ENCODE measurements around the gene TAAR1.
"Not testable (repeated sequence)": the region's sequence is repeated elsewhere in the genome, so short reads cannot be mapped to it uniquely, and the experiment has no call there.

The TAAR1 gene

DNA sequence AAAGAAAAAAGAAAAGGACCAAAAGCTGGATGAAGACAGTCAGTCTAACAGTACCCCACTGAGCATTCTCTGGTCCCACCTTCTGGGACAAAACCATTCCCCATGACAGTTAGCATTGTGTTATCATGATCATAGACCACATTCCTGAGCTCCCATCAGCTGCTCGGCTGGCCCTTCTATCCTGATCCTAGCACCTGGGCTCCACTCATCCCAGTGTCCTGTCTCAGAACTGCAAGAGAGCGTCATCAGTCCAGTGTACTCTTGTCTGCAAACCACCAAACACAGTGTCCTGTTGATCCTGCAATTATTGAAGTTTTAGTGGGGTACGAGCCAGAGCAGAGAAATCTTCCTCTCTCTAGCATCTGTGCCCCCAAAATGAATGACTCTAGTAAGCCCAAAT lies 16.0 kb upstream of the TAAR1 start:
- no peak for DNase-seq
- H3K27ac Mint-ChIP-seq, result no peak overlapping the region
- H3K27me3 Mint-ChIP-seq, result peaks cover 20% of the 10 kb centered on the region
- H3K9me3 Mint-ChIP-seq, result no peaks in the 10 kb centered on the region
- H3K36me3 Mint-ChIP-seq (ENCODE audit: low read depth), result no peaks in the 10 kb centered on the region
- H3K4me1 Mint-ChIP-seq (ENCODE audit: low read depth), result no peaks in the 10 kb centered on the region
- H3K4me3 Mint-ChIP-seq, result no peak overlapping the region

DNA sequence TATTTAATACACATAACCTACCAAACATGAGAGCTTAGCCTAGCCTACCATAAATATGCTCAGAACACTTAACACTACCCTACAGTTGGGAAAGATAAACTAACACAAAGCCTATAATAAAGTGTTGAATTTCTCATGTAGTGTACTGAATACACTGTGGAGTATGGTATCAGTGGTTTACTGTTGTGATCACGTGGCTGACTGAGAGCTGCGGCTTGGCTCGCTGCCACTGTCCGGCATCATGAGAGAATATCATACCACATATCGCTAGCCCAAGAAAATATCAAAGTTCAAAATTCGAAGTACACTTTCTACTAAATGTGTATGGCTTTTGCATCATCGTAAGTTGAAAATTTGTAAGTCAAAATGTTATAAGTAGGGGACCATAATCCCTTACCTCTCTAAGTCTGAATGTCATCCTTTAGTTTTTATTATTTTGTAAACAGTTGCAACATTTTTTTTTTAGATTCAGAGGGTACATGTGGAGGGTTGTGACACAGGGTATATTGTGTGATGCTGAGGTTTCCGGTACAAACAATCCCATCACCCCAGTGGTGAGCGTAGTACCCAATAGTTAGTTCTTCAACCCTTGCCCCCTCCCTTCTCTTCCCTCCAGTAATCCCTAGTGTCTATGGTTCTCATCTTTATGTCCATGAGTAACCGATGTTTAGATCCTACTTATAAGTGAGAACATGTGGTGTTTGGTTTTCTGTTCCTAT lies 14.6 kb upstream of the TAAR1 start:
- H3K4me3 Mint-ChIP-seq, result no peak overlapping the region
- H3K36me3 Mint-ChIP-seq (ENCODE audit: low read depth), result no peaks in the 10 kb centered on the region
- no peak for DNase-seq
- H3K9me3 Mint-ChIP-seq, result no peaks in the 10 kb centered on the region
- peaks cover 3% of the 10 kb centered on the region for H3K4me1 Mint-ChIP-seq (ENCODE audit: low read depth)
- peaks cover 23% of the 10 kb centered on the region for H3K27me3 Mint-ChIP-seq
- no peak overlapping the region for H3K27ac Mint-ChIP-seq

DNA sequence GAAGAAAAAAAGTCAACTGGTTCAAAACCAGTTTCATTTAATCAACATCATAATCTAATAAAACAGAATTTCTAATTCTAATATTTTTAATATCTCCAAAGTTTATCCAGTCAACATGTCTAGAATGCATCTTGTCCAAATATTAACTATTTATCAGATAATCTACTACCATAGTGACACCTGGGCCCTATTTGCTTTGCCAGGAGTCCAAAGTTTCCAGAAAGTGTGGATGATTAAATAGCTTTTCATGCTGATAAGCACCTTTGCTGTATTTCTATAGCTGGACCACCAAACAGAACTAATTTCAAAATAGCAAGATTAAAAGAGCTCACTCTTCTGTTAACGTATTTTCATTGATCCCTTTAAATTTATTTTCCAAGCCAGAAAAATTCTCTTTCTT lies 12.3 kb upstream of the TAAR1 start:
- H3K27me3 Mint-ChIP-seq, result peaks cover 11% of the 10 kb centered on the region
- no peak for DNase-seq
- peaks cover 3% of the 10 kb centered on the region for H3K4me1 Mint-ChIP-seq (ENCODE audit: low read depth)
- no peaks in the 10 kb centered on the region for H3K9me3 Mint-ChIP-seq
- no peak overlapping the region for H3K4me3 Mint-ChIP-seq
- no peaks in the 10 kb centered on the region for H3K36me3 Mint-ChIP-seq (ENCODE audit: low read depth)
- no peak overlapping the region for H3K27ac Mint-ChIP-seq

DNA sequence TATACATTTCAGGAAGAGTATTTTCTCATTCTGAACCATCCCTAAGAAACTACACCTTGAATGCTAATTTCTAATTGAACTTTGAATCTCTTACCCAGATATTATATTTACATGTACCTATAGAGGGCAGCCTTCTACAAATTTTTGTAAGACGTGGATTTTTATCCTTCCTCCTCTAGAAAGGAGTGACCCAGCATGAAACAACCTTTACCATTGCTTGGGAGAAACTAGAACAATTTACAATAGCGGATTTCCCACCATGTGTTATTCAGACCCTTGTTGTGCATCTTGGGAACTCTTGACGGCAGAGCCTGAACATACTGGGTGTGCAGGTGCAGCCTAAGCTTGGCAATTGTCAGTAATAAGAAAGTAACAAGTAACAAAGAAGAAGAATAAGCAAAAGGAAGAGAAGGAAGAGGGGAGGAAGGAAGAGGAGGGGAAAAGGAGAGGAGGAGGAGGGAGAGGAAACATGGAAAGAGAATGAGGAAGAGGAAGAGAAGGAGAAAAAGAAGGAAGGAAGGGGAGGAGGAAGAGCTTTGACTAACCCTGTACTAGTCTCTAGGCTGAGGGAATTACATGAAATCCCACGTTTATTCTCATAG lies 10.8 kb upstream of the TAAR1 start:
- no peaks in the 10 kb centered on the region for H3K9me3 Mint-ChIP-seq

DNA sequence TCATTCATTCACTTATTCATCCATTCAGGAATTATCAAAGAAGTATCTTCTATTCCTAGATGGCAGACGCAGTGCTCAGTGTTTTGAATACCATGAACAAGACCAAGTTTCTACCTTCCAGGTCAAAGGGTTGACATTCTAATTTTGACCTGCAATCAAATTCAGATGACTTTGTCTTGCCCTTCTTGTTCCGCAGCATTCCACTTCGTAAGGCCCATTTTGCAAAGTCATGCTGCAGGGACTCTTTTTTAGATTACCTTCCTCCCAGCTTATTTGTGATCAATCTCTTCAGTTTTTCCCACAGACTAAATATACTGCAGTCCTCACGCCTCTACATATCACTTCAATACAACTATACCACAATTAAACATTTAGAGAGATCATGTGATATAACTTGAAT lies 7.1 kb upstream of the TAAR1 start:
- no peaks in the 10 kb centered on the region for H3K36me3 Mint-ChIP-seq (ENCODE audit: low read depth)
- H3K27me3 Mint-ChIP-seq, result peaks cover 8% of the 10 kb centered on the region
- no peak overlapping the region for H3K4me3 Mint-ChIP-seq
- no peak overlapping the region for H3K27ac Mint-ChIP-seq
- DNase-seq, result no peak
- H3K9me3 Mint-ChIP-seq, result no peaks in the 10 kb centered on the region
- peaks cover 3% of the 10 kb centered on the region for H3K4me1 Mint-ChIP-seq (ENCODE audit: low read depth)

More for the DNA sequence above, 10.8 kb upstream of the TAAR1 start:
- Mint-ChIP-seq H3K27me3 (peaks cover 11% of the 10 kb centered on the region), H3K36me3 (ENCODE audit: low read depth) (no peaks in the 10 kb centered on the region), H3K4me3 (no peak overlapping the region), H3K4me1 (ENCODE audit: low read depth) (peaks cover 3% of the 10 kb centered on the region), H3K27ac (no peak overlapping the region)
- no peak for DNase-seq

DNA sequence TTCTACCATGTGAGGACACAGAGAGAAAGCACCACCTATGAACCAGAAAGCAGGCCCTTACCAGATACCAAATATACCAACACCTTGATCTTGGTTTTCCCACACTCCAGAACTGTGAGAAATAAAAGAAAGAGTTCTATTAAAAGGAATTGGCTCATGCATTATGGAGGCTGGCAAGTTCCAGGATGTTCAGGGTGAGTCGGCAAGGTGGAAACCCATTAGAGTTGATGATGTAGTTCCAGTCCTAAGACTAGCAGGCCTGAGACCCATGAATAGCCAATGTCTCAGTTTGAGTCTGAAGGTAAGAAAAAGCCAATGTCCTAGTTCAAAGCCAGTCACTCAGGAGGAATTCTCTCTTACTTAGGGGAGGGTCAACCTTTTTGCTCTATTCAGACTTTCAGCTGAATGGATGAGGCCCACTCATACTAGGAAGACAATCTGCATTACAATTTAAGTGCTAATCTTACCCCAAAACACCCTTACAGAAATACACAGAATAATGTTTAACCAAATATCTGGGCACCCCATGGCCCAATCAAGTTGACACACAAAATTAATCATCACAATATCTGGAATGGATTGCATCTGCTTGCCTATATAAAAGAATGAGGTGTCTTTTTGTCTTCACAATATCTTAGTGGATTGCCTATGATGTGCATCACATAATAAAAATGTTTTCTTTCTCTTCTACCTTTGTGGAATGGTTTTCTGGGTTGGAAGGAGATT lies 5.5 kb upstream of the TAAR1 start:
- no peaks in the 10 kb centered on the region for H3K4me1 Mint-ChIP-seq (ENCODE audit: low read depth)
- no peak for DNase-seq
- H3K27ac Mint-ChIP-seq, result no peak overlapping the region
- no peaks in the 10 kb centered on the region for H3K9me3 Mint-ChIP-seq
- peaks cover 2% of the 10 kb centered on the region for H3K27me3 Mint-ChIP-seq
- no peaks in the 10 kb centered on the region for H3K36me3 Mint-ChIP-seq (ENCODE audit: low read depth)
- H3K4me3 Mint-ChIP-seq, result no peak overlapping the region

DNA sequence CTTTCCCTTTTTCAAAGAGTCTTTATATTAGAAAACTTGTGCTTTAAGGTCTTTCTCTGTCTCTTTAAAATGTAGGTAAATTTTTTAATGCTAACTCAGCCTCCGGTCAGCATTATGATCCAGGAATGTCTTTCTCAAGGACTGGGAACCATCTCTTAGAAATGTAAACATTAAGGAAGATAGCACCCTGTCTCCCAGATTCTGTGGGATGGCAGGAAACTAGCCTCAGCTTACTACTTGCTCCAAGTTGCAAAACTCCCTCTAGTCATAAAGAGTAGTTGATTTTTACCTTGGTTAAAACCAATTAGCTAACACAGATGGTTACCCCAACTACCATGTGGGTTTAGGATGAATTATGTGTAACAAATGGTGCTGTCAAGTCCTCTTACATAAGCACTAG lies 4.7 kb upstream of the TAAR1 start:
- no peaks in the 10 kb centered on the region for H3K36me3 Mint-ChIP-seq (ENCODE audit: low read depth)
- no peak overlapping the region for H3K27ac Mint-ChIP-seq
- DNase-seq, result no peak
- no peaks in the 10 kb centered on the region for H3K27me3 Mint-ChIP-seq
- H3K9me3 Mint-ChIP-seq, result no peaks in the 10 kb centered on the region
- no peaks in the 10 kb centered on the region for H3K4me1 Mint-ChIP-seq (ENCODE audit: low read depth)
- no peak overlapping the region for H3K4me3 Mint-ChIP-seq

DNA sequence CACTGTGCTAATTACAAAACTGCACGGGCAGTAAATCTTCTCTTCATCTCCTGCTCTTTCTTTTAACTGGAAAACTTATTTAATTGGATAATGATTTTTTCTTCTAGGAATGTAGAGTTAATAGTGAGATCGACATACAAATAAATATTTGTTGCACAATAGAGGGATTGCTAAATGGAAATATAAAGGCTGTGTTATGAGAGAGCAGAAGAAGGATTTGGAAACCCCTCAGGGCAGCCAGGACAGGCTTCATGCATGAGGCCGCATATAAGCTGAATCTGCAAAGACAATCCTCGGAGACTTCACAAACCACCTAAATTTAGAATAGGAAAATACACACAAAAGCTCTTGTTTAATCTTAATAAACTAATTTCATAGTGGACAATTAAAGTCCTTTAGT lies 2.9 kb upstream of the TAAR1 start:
- Mint-ChIP-seq H3K36me3 (ENCODE audit: low read depth) (no peaks in the 10 kb centered on the region), H3K27ac (no peak overlapping the region), H3K4me3 (no peak overlapping the region), H3K4me1 (ENCODE audit: low read depth) (no peaks in the 10 kb centered on the region), H3K27me3 (no peaks in the 10 kb centered on the region), H3K9me3 (no peaks in the 10 kb centered on the region)
- no peak for DNase-seq

DNA sequence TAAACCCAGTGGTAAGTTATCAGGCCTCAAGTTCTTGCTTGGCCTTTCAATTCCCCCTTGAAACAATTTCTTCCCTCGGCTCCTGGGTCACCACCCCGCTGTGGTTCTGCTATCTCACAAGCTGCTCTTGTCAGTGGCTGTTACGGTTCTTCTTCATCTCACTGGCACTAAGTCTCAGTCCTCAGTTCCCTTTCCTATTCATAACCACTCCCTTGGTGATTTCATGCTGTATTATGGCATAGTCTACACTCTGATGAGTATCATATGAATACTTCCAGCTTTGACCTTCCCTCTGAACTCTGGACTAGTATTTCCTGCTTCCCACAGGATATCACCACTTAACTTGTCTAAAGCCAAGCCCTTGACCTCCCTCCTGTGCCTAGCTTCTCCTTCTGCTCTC lies 7.9 kb downstream of the TAAR1 start:
- no peaks in the 10 kb centered on the region for H3K36me3 Mint-ChIP-seq (ENCODE audit: low read depth)
- peaks cover 5% of the 10 kb centered on the region for H3K27me3 Mint-ChIP-seq
- no peak overlapping the region for H3K27ac Mint-ChIP-seq
- H3K4me3 Mint-ChIP-seq, result no peak overlapping the region
- DNase-seq, result no peak
- H3K9me3 Mint-ChIP-seq, result no peaks in the 10 kb centered on the region
- H3K4me1 Mint-ChIP-seq (ENCODE audit: low read depth), result peaks cover 5% of the 10 kb centered on the region

DNA sequence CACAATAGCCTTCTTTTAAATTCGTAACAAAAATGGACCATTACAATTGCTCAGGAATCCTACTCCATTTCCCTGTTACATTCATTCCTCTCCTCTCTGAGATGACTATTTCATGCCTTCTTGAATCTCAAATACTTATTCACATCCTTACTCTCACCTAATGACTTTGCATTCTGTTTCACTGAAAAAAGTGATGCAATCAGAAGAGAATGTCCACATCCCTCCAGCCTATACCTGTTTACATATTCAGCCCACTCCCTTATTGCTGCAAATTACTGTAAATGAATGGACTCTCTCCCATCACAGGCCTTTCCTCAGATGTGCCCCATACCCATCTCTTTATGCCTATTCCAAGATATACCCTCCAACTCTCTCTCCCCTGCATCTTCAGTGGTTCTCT lies 8.6 kb downstream of the TAAR1 start:
- Mint-ChIP-seq H3K9me3 (no peaks in the 10 kb centered on the region), H3K27ac (no peak overlapping the region), H3K27me3 (peaks cover 5% of the 10 kb centered on the region), H3K4me3 (no peak overlapping the region), H3K36me3 (ENCODE audit: low read depth) (no peaks in the 10 kb centered on the region), H3K4me1 (ENCODE audit: low read depth) (peaks cover 5% of the 10 kb centered on the region)
- no peak for DNase-seq

DNA sequence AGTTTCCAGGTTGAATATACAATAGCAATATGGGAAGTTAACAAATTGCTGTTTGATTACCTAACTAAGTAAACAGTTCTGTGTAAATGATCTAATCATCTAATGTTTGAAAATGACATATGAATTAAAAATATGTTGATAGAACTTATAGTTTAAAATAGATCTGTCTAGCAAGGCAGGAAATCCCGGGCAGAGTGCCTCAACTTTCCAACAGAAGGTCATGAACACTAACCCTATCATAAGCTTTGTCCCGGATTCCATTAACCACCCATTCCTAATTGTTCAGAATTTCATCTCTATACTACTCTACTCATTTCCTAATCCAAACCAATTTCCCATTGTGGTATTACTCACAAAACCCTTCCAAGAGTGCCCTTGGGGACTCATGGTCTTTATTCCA lies 10.2 kb downstream of the TAAR1 start:
- Mint-ChIP-seq H3K4me1 (ENCODE audit: low read depth) (peaks cover 5% of the 10 kb centered on the region), H3K27me3 (peaks cover 5% of the 10 kb centered on the region), H3K9me3 (no peaks in the 10 kb centered on the region), H3K4me3 (no peak overlapping the region), H3K27ac (no peak overlapping the region), H3K36me3 (ENCODE audit: low read depth) (no peaks in the 10 kb centered on the region)
- no peak for DNase-seq

DNA sequence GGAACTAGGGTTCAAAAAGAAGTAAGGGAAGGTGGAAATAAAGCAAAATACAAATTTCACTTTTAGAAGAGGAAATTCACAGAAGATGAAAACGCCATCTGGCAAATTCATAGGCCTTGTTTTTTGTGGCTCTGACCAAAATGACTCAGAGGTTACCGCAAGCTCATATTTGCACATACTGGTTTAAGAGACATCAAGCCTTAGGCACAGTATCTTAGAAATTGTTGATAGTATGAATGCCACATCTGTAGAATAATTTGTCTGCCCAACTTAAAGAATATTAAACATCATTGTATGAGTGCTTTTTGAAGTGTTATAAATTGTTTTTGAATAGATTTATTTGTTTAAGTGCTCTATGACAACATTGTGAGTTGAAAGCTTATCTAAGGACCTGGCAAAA lies 10.6 kb downstream of the TAAR1 start:
- peaks cover 5% of the 10 kb centered on the region for H3K4me1 Mint-ChIP-seq (ENCODE audit: low read depth)
- H3K36me3 Mint-ChIP-seq (ENCODE audit: low read depth), result no peaks in the 10 kb centered on the region
- no peak overlapping the region for H3K4me3 Mint-ChIP-seq
- H3K27me3 Mint-ChIP-seq, result peaks cover under 1% of the 10 kb centered on the region
- no peak overlapping the region for H3K27ac Mint-ChIP-seq
- no peak for DNase-seq
- no peaks in the 10 kb centered on the region for H3K9me3 Mint-ChIP-seq

DNA sequence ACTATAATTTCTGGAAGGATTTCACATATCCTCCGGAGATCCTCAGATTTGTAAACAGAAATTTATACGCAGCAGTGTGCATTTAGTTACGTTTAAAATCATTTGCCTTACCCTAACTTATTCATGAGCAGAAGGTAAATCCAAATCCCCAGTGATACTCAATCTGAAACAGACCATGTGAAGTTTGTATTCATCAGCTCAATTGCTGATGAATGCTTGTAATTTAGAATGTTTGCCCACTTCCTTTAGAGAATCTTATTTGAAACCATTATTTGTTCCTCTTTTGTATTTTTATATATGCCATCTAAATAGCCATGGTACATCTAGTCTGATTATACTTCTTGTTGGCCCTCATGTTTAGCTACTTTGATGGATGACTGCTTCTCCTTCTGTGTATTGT lies 15.4 kb downstream of the TAAR1 start:
- DNase-seq, result no peak
- H3K9me3 Mint-ChIP-seq, result no peaks in the 10 kb centered on the region
- peaks cover under 1% of the 10 kb centered on the region for H3K27me3 Mint-ChIP-seq
- H3K27ac Mint-ChIP-seq, result no peak overlapping the region
- no peaks in the 10 kb centered on the region for H3K36me3 Mint-ChIP-seq (ENCODE audit: low read depth)
- H3K4me1 Mint-ChIP-seq (ENCODE audit: low read depth), result peaks cover 5% of the 10 kb centered on the region
- H3K4me3 Mint-ChIP-seq, result no peak overlapping the region

DNA sequence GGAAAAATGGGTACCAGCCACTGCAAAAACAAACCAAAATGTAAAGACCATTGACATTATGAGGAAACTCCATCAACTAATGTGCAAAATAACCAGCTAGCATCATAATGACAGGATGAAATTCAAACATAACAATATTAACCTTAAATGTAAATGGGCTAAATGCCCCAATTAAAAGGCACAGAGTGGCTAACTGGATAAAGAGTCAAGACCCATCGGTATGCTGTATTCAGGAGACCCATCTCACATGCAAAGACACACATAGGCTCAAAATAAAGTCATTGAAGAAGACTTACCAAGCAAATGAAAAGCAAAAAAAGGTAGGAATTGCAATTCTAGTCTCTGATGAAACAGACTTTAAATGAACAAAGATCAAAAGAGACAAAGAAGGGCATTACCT lies 21.8 kb downstream of the TAAR1 start:
- H3K27me3 Mint-ChIP-seq, result peaks cover 40% of the 10 kb centered on the region
- H3K9me3 Mint-ChIP-seq; H3K4me3 Mint-ChIP-seq; H3K27ac Mint-ChIP-seq; H3K4me1 Mint-ChIP-seq (ENCODE audit: low read depth); H3K36me3 Mint-ChIP-seq (ENCODE audit: low read depth); DNase-seq: not testable (repeated sequence)

DNA sequence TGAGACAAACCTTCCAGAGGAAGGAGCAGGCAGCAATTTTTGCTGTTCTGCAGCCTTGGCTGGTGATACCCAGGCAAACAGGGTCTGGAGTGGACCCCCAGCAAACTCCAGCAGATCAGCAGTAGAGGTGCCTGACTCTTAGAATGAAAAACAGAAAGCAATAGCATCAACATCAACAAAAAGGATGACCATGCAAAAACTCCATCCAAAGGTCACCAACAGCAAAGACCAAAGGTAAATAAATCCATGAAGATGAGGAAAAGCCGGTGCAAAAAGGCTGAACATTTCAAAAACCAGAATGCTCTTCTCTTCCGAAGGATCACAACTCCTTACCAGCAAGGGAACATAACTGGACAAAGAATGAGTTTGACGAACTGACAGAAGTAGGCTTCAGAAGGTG lies 23.1 kb downstream of the TAAR1 start:
- not testable (repeated sequence) for H3K27ac Mint-ChIP-seq; H3K4me1 Mint-ChIP-seq (ENCODE audit: low read depth); DNase-seq; H3K4me3 Mint-ChIP-seq; H3K36me3 Mint-ChIP-seq (ENCODE audit: low read depth); H3K9me3 Mint-ChIP-seq
- peaks cover 40% of the 10 kb centered on the region for H3K27me3 Mint-ChIP-seq

All from activated T-cell treated with anti-CD3 and anti-CD28 coated beads, Interleukin-2, amount 50 U/mL, for 24 hours (primary cell).